ENCODE measurements around the gene RPL36.

GRCh38 chr19:5665781-5666513, 24.1 kb upstream of the RPL36 start:
- no peak for TF ChIP-seq EP300 (IDR thresholded peaks at IDR 0.05)
- TF ChIP-seq CTCF (IDR thresholded peaks at IDR 0.05) = no peak

Measured in upper lobe of left lung (tissue), 4 donors.